Duodenal mucosa (tissue), 2 donors: Measurements from ENCODE around the gene GRID1.

Source experiments
- H3K27ac ChIP-seq: one replicate; pipeline ENCODE4 v1.7.0; 2013; ENCODE audit warnings: low read depth, low read length
- H3K27me3 ChIP-seq, 2 donors: one replicate each; pipeline ENCODE4 v1.7.0; 2013; ENCODE audit warnings: low read length in 2 of 2, control low read depth in 1 of 2; ENCODE audit not compliant: insufficient read depth in 2 of 2, control insufficient read depth in 1 of 2
- H3K36me3 ChIP-seq, 2 donors: one replicate each; pipeline ENCODE4 v1.7.0; 2013; ENCODE audit warnings: low read length in 2 of 2, control low read depth in 1 of 2; ENCODE audit not compliant: insufficient read depth in 2 of 2, control insufficient read depth in 1 of 2
- H3K4me1 ChIP-seq, 2 donors: one replicate each; pipeline ENCODE4 v1.7.0; 2013; ENCODE audit warnings: low read length in 2 of 2, control low read depth in 1 of 2; ENCODE audit not compliant: insufficient read depth in 2 of 2, control insufficient read depth in 1 of 2
- H3K4me3 ChIP-seq, 2 donors: one replicate each; pipeline ENCODE4 v1.7.0; 2013; ENCODE audit warnings: low read length in 2 of 2, low read depth in 1 of 2
- H3K9ac ChIP-seq, 2 donors: one replicate each; pipeline ENCODE4 v1.7.0; 2013; ENCODE audit warnings: low read length in 2 of 2, low read depth in 1 of 2
- H3K9me3 ChIP-seq, 2 donors: one replicate each; pipeline ENCODE4 v1.7.0; 2013; ENCODE audit warnings: low read length in 2 of 2, control low read depth in 1 of 2; ENCODE audit not compliant: control insufficient read depth in 1 of 2

The GRID1 gene

GRCh38 chr10:86345859-86346798 is 20.5 kb downstream of the GRID1 start:
- Histone ChIP-seq H3K9ac (no peak overlapping the region), H3K4me1 (no peaks in the 10 kb centered on the region)

GRCh38 chr10:86345296-86345858 is 21.2 kb downstream of the GRID1 start:
- Histone ChIP-seq H3K4me3 (no peak overlapping the region), H3K9ac (no peak overlapping the region), H3K27ac (no peak overlapping the region), H3K27me3 (no peaks in the 10 kb centered on the region), H3K9me3 (no peaks in the 10 kb centered on the region), H3K36me3 (no peaks in the 10 kb centered on the region), H3K4me1 (no peaks in the 10 kb centered on the region)

More at GRCh38 chr10:86345859-86346798, 20.5 kb downstream of the GRID1 start:
- Histone ChIP-seq H3K27ac (no peak overlapping the region), H3K36me3 (no peaks in the 10 kb centered on the region), H3K9me3 (no peaks in the 10 kb centered on the region), H3K4me3 (no peak overlapping the region), H3K27me3 (no peaks in the 10 kb centered on the region)

- Histone ChIP-seq H3K36me3 (no peaks in the 10 kb centered on the region), H3K27ac (no peak overlapping the region), H3K9me3 (no peaks in the 10 kb centered on the region), H3K9ac (no peak overlapping the region), H3K4me3 (no peak overlapping the region), H3K27me3 (no peaks in the 10 kb centered on the region), H3K4me1 (no peaks in the 10 kb centered on the region)
These were observed 21.9 kb downstream of the GRID1 start for GRCh38 chr10:86344714-86345161.

GRCh38 chr10:86344281-86344680 is 22.3 kb downstream of the GRID1 start:
- no peaks in the 10 kb centered on the region for H3K9me3 ChIP-seq
- H3K4me3 ChIP-seq = no peak overlapping the region
- H3K4me1 ChIP-seq = no peaks in the 10 kb centered on the region
- H3K9ac ChIP-seq = no peak overlapping the region
- H3K27ac ChIP-seq = no peak overlapping the region
- H3K27me3 ChIP-seq = no peaks in the 10 kb centered on the region
- H3K36me3 ChIP-seq = no peaks in the 10 kb centered on the region

- H3K9ac ChIP-seq = no peak overlapping the region
- no peak overlapping the region for H3K4me3 ChIP-seq
- no peaks in the 10 kb centered on the region for H3K27me3 ChIP-seq
- no peaks in the 10 kb centered on the region for H3K9me3 ChIP-seq
- H3K36me3 ChIP-seq = no peaks in the 10 kb centered on the region
- no peaks in the 10 kb centered on the region for H3K4me1 ChIP-seq
- no peak overlapping the region for H3K27ac ChIP-seq
These were observed 22.8 kb downstream of the GRID1 start for GRCh38 chr10:86343761-86344160.

- no peaks in the 10 kb centered on the region for H3K9me3 ChIP-seq
- H3K4me1 ChIP-seq = no peaks in the 10 kb centered on the region
- H3K9ac ChIP-seq = no peak overlapping the region
- H3K4me3 ChIP-seq = no peak overlapping the region
- H3K27ac ChIP-seq = no peak overlapping the region
- H3K36me3 ChIP-seq = no peaks in the 10 kb centered on the region
- no peaks in the 10 kb centered on the region for H3K27me3 ChIP-seq
These were observed 24.3 kb downstream of the GRID1 start for GRCh38 chr10:86342111-86342863.

- Histone ChIP-seq H3K4me1 (no peaks in the 10 kb centered on the region), H3K27ac (no peak overlapping the region), H3K9ac (no peak overlapping the region), H3K27me3 (no peaks in the 10 kb centered on the region), H3K9me3 (no peaks in the 10 kb centered on the region), H3K4me3 (no peak overlapping the region), H3K36me3 (no peaks in the 10 kb centered on the region)
These were observed 25.2 kb downstream of the GRID1 start for GRCh38 chr10:86341361-86341811.

- H3K27me3 ChIP-seq = no peaks in the 10 kb centered on the region
- no peak overlapping the region for H3K27ac ChIP-seq
- no peaks in the 10 kb centered on the region for H3K9me3 ChIP-seq
- no peaks in the 10 kb centered on the region for H3K36me3 ChIP-seq
- no peak overlapping the region for H3K4me3 ChIP-seq
- H3K9ac ChIP-seq = no peak overlapping the region
- H3K4me1 ChIP-seq = no peaks in the 10 kb centered on the region
These were observed 25.7 kb downstream of the GRID1 start for GRCh38 chr10:86340991-86341260.

GRCh38 chr10:86340176-86340990 is 26.2 kb downstream of the GRID1 start:
- no peak overlapping the region for H3K9ac ChIP-seq
- H3K9me3 ChIP-seq = no peaks in the 10 kb centered on the region
- no peaks in the 10 kb centered on the region for H3K36me3 ChIP-seq
- no peak overlapping the region for H3K27ac ChIP-seq
- H3K4me3 ChIP-seq = no peak overlapping the region
- no peaks in the 10 kb centered on the region for H3K27me3 ChIP-seq
- no peaks in the 10 kb centered on the region for H3K4me1 ChIP-seq
